HUES6 (cell line): ENCODE measurements around the gene ZNF451.
"Not testable (repeated sequence)": the region's sequence is repeated elsewhere in the genome, so short reads cannot be mapped to it uniquely, and the experiment has no call there.

ENCODE experiments used
- H3K27ac ChIP-seq: 2 replicates; pipeline ENCODE4 v1.7.0; 2013; ENCODE audit warnings: low read depth, mild to moderate bottlenecking, low read length, inconsistent platforms
- H3K27me3 ChIP-seq: 2 replicates; pipeline ENCODE4 v1.6.1; 2013; ENCODE audit warnings: low read length; ENCODE audit not compliant: control insufficient read depth, insufficient read depth
- H3K36me3 ChIP-seq: 2 replicates; pipeline ENCODE4 v1.6.1; 2013; ENCODE audit warnings: low read length; ENCODE audit not compliant: control insufficient read depth, insufficient read depth
- H3K4me1 ChIP-seq: 2 replicates; pipeline ENCODE4 v1.6.1; 2013; ENCODE audit warnings: low read length; ENCODE audit not compliant: control insufficient read depth, insufficient read depth
- H3K4me3 ChIP-seq: 2 replicates; pipeline ENCODE4 v1.5.1; 2013; ENCODE audit warnings: low read depth, low read length
- H3K9ac ChIP-seq: one replicate; pipeline ENCODE4 v1.6.1; 2013; ENCODE audit warnings: mild to moderate bottlenecking, low read length
- H3K9me3 ChIP-seq: 2 replicates; pipeline ENCODE4 v1.6.1; 2013; ENCODE audit warnings: low read depth, low read length; ENCODE audit not compliant: control insufficient read depth, insufficient read depth

ZNF451 gene

GRCh38 chr6:57069228-57069627 lies 20.8 kb upstream of the ZNF451 start:
- Histone ChIP-seq H3K36me3 (0 out of 2 replicates have a peak, but pooled peaks cover 3% of the 10 kb centered on the region), H3K9ac (peak overlapping the region; percentile 14), H3K4me3 (peak overlapping the region; percentile 30; the same call in 1 of the 2 replicates), H3K27ac (no peak overlapping the region), H3K4me1 (peaks cover 31% of the 10 kb centered on the region), H3K9me3 (no peaks in the 10 kb centered on the region; the same call in 1 of the 2 replicates), H3K27me3 (peaks cover 68% of the 10 kb centered on the region)

- 0 out of 2 replicates have a peak, but pooled peaks cover 3% of the 10 kb centered on the region for H3K36me3 ChIP-seq
- no peak overlapping the region for H3K27ac ChIP-seq
- no peak overlapping the region for H3K9ac ChIP-seq
- H3K4me3 ChIP-seq, result peak overlapping the region; percentile 44; the same call in 1 of the 2 replicates
- no peaks in the 10 kb centered on the region; the same call in 1 of the 2 replicates for H3K9me3 ChIP-seq
- peaks cover 35% of the 10 kb centered on the region for H3K4me1 ChIP-seq
- H3K27me3 ChIP-seq, result peaks cover 74% of the 10 kb centered on the region
These were observed 20.1 kb upstream of the ZNF451 start for GRCh38 chr6:57069920-57070331.

- H3K9ac ChIP-seq, result no peak overlapping the region
- no peak overlapping the region for H3K27ac ChIP-seq
- H3K36me3 ChIP-seq, result no peaks in the 10 kb centered on the region
- no peak overlapping the region for H3K4me3 ChIP-seq
- H3K4me1 ChIP-seq, result peaks cover 35% of the 10 kb centered on the region
- H3K27me3 ChIP-seq, result peaks cover 95% of the 10 kb centered on the region
- no peaks in the 10 kb centered on the region; the same call in 1 of the 2 replicates for H3K9me3 ChIP-seq
These were observed 17.9 kb upstream of the ZNF451 start for GRCh38 chr6:57072108-57072507.

GRCh38 chr6:57074383-57074782 lies 15.6 kb upstream of the ZNF451 start:
- peaks cover 32% of the 10 kb centered on the region for H3K4me1 ChIP-seq
- peaks cover 79% of the 10 kb centered on the region for H3K27me3 ChIP-seq
- H3K9me3 ChIP-seq, result no peaks in the 10 kb centered on the region; the same call in 1 of the 2 replicates
- H3K4me3 ChIP-seq, result no peak overlapping the region
- no peak overlapping the region for H3K9ac ChIP-seq
- H3K27ac ChIP-seq, result no peak overlapping the region
- H3K36me3 ChIP-seq, result no peaks in the 10 kb centered on the region

- no peaks in the 10 kb centered on the region for H3K36me3 ChIP-seq
- H3K27me3 ChIP-seq, result peaks cover 73% of the 10 kb centered on the region
- no peak overlapping the region for H3K27ac ChIP-seq
- H3K4me3 ChIP-seq, result no peak overlapping the region
- H3K9me3 ChIP-seq, result no peaks in the 10 kb centered on the region; the same call in 1 of the 2 replicates
- H3K9ac ChIP-seq, result no peak overlapping the region
- peaks cover 26% of the 10 kb centered on the region for H3K4me1 ChIP-seq
These were observed 14.9 kb upstream of the ZNF451 start for GRCh38 chr6:57075092-57075491.

- Histone ChIP-seq H3K27me3 (peaks cover 38% of the 10 kb centered on the region), H3K9me3 (no peaks in the 10 kb centered on the region), H3K27ac (no peak overlapping the region), H3K4me1 (peaks cover 16% of the 10 kb centered on the region), H3K9ac (no peak overlapping the region), H3K4me3 (no peak overlapping the region), H3K36me3 (no peaks in the 10 kb centered on the region)
These were observed 11.3 kb upstream of the ZNF451 start for GRCh38 chr6:57078531-57079207.

GRCh38 chr6:57085471-57085870 lies 4.5 kb upstream of the ZNF451 start:
- Histone ChIP-seq H3K36me3 (no peaks in the 10 kb centered on the region), H3K27ac (no peak overlapping the region), H3K9me3 (no peaks in the 10 kb centered on the region), H3K27me3 (no peaks in the 10 kb centered on the region), H3K4me3 (no peak overlapping the region), H3K4me1 (peaks cover 15% of the 10 kb centered on the region; the same call in 1 of the 2 replicates), H3K9ac (no peak overlapping the region)

GRCh38 chr6:57086843-57087242 lies 3.1 kb upstream of the ZNF451 start:
- Histone ChIP-seq H3K4me1 (peaks cover 19% of the 10 kb centered on the region; the same call in 1 of the 2 replicates), H3K4me3 (no peak overlapping the region), H3K9me3 (no peaks in the 10 kb centered on the region), H3K9ac (no peak overlapping the region), H3K27ac (no peak overlapping the region), H3K36me3 (0 out of 2 replicates have a peak, but pooled peaks cover 2% of the 10 kb centered on the region), H3K27me3 (no peaks in the 10 kb centered on the region)

- no peak overlapping the region for H3K9ac ChIP-seq
- H3K4me3 ChIP-seq, result no peak overlapping the region
- H3K4me1 ChIP-seq, result peaks cover 15% of the 10 kb centered on the region; the same call in 1 of the 2 replicates
- peaks cover 13% of the 10 kb centered on the region; the same call in 1 of the 2 replicates for H3K36me3 ChIP-seq
- H3K9me3 ChIP-seq, result no peaks in the 10 kb centered on the region
- no peak overlapping the region for H3K27ac ChIP-seq
- H3K27me3 ChIP-seq, result no peaks in the 10 kb centered on the region
These were observed 2.1 kb upstream of the ZNF451 start for GRCh38 chr6:57087916-57088315.

GRCh38 chr6:57089265-57089664 lies 723 bp upstream of the ZNF451 start:
- H3K36me3 ChIP-seq, result peaks cover 19% of the 10 kb centered on the region
- H3K4me3 ChIP-seq, result peak overlapping the region; percentile 72
- H3K9me3 ChIP-seq, result no peaks in the 10 kb centered on the region
- H3K4me1 ChIP-seq, result peaks cover 14% of the 10 kb centered on the region; the same call in 1 of the 2 replicates
- no peak overlapping the region for H3K9ac ChIP-seq
- no peaks in the 10 kb centered on the region for H3K27me3 ChIP-seq
- no peak overlapping the region for H3K27ac ChIP-seq

GRCh38 chr6:57090458-57091067 lies 575 bp downstream of the ZNF451 start:
- Histone ChIP-seq H3K36me3 (peaks cover 23% of the 10 kb centered on the region), H3K27ac (0 out of 2 replicates have a peak overlapping the region, but pooled peaks have one; percentile 7), H3K4me1 (peaks cover 14% of the 10 kb centered on the region; the same call in 1 of the 2 replicates)
- not testable (repeated sequence) for H3K4me3 ChIP-seq, H3K27me3 ChIP-seq, H3K9ac ChIP-seq, H3K9me3 ChIP-seq
